Neural progenitor cell (in vitro differentiated cells): ENCODE results near the gene P4HA3. TPM values are rescaled to one million over a fixed set of nuclear protein-coding genes. Genes with fewer than 3 reads are reported as not detected.
A peak's percentile ranks its signal among the peaks of the same experiment; 100 is the strongest.

Source experiments
- DNase-seq: peaks from one replicate; pipeline ENCODE4 v3.0.0-alpha.2; 2016; ENCODE audit warnings: low spot score
- H2AFZ ChIP-seq: fragments of 200-600 bp; sonication (generic); replicated peaks from 2 replicates; pipeline ENCODE4 v1.6.1; 2016; ENCODE audit warnings: antibody characterized with exemption
- H3F3A ChIP-seq: fragments of 200-600 bp; sonication (generic); 2 replicates; pipeline ENCODE4 v1.6.1; 2016; ENCODE audit warnings: antibody characterized with exemption, low read depth
- H3K27ac ChIP-seq: fragments of 200-600 bp; sonication (generic); 2 replicates; pipeline ENCODE4 v1.5.1; 2016; ENCODE audit warnings: mild to moderate bottlenecking
- H3K27me3 ChIP-seq: fragments of 200-600 bp; sonication (generic); 2 replicates; pipeline ENCODE4 v1.6.1; 2016; ENCODE audit warnings: mild to moderate bottlenecking, moderate library complexity
- H3K36me3 ChIP-seq: fragments of 200-600 bp; sonication (generic); 2 replicates; pipeline ENCODE4 v1.5.1; 2016
- H3K4me1 ChIP-seq: fragments of 200-600 bp; sonication (generic); 2 replicates; pipeline ENCODE4 v1.6.1; 2016; ENCODE audit warnings: mixed run types
- H3K4me2 ChIP-seq: fragments of 200-600 bp; sonication (generic); 2 replicates; pipeline ENCODE4 v1.6.1; 2016
- H3K4me3 ChIP-seq: fragments of 200-600 bp; sonication (generic); 2 replicates; pipeline ENCODE4 v1.5.1; 2016
- H3K79me2 ChIP-seq: fragments of 200-600 bp; sonication (generic); 2 replicates; pipeline ENCODE4 v1.6.1; 2016; ENCODE audit warnings: low read depth
- H3K9ac ChIP-seq: fragments of 200-600 bp; sonication (generic); 2 replicates; pipeline ENCODE4 v1.6.1; 2016
- H3K9me3 ChIP-seq: fragments of 200-600 bp; sonication (generic); 2 replicates; pipeline ENCODE4 v1.5.1; 2016; ENCODE audit warnings: low read depth
- H4K20me1 ChIP-seq: fragments of 200-600 bp; sonication (generic); 2 replicates; pipeline ENCODE4 v1.6.1; 2016; ENCODE audit warnings: low read depth
- H3K27ac Mint-ChIP-seq: 3 replicates; pipeline ENCODE4 v1.8.0; 2021; ENCODE audit warnings: mixed read lengths
- H3K27me3 Mint-ChIP-seq: 2 replicates; pipeline ENCODE4 v1.8.0; 2022; ENCODE audit warnings: low read depth, mild to moderate bottlenecking, inconsistent platforms, moderate library complexity, mixed read lengths; ENCODE audit not compliant: insufficient read depth
- H3K36me3 Mint-ChIP-seq: 3 replicates; pipeline ENCODE4 v1.8.0; 2021; ENCODE audit warnings: mixed read lengths
- H3K4me1 Mint-ChIP-seq: 3 replicates; pipeline ENCODE4 v1.8.0; 2021; ENCODE audit warnings: mixed read lengths
- H3K4me3 Mint-ChIP-seq: 3 replicates; pipeline ENCODE4 v1.8.0; 2021; ENCODE audit warnings: mild to moderate bottlenecking, moderate library complexity, mixed read lengths
- H3K9me3 Mint-ChIP-seq: 3 replicates; pipeline ENCODE4 v1.8.0; 2020; ENCODE audit warnings: mixed read lengths
- CTCF ChIP-seq: fragments of 200-600 bp; sonication (generic); IDR thresholded peaks from 2 replicates; pipeline ENCODE4 v1.5.1; 2017; ENCODE audit warnings: antibody characterized with exemption, mild to moderate bottlenecking
- EZH2 ChIP-seq: fragments of 200-600 bp; sonication (generic); IDR thresholded peaks from 2 replicates; pipeline ENCODE4 v1.6.1; 2017; ENCODE audit warnings: antibody characterized with exemption, mild to moderate bottlenecking, moderate library complexity
- EZH2phosphoT487 ChIP-seq: fragments of 200-600 bp; sonication (generic); IDR thresholded peaks from 2 replicates; pipeline ENCODE4 v1.6.1; 2017; ENCODE audit warnings: antibody characterized with exemption
- total RNA-seq: library from RNA; depleted of rRNA; stranded (reverse); fragments of >200 nt; gene quantifications from 2 replicates; pipeline ENCODE4 v1.2.3, GENCODE V29; 2015; ENCODE audit warnings: low replicate concordance

Gene P4HA3
- total RNA-seq, 1 donor from 2014 or later, result not detected

GRCh38 chr11:74255741-74256375, 55.6 kb downstream of the P4HA3 start:
- Histone ChIP-seq H3K9ac (no peak overlapping the region), H3K27ac (no peak overlapping the region), H3F3A (no peaks in the 10 kb centered on the region), H3K36me3 (no peaks in the 10 kb centered on the region), H3K4me2 (no peak overlapping the region), H3K79me2 (no peaks in the 10 kb centered on the region), H3K4me3 (no peak overlapping the region), H3K9me3 (no peaks in the 10 kb centered on the region), H3K4me1 (no peaks in the 10 kb centered on the region), H4K20me1 (no peaks in the 10 kb centered on the region), H3K27me3 (no peaks in the 10 kb centered on the region), H2AFZ (no peak overlapping the region)
- no peak for TF ChIP-seq EZH2phosphoT487
- TF ChIP-seq CTCF, result peak; percentile 97
- no peak for TF ChIP-seq EZH2
- H3K36me3 Mint-ChIP-seq, result peaks cover 8% of the 10 kb centered on the region
- H3K27ac Mint-ChIP-seq, result no peak overlapping the region
- H3K4me1 Mint-ChIP-seq, result no peaks in the 10 kb centered on the region
- H3K27me3 Mint-ChIP-seq, result peaks cover 2% of the 10 kb centered on the region
- H3K9me3 Mint-ChIP-seq, result no peaks in the 10 kb centered on the region
- no peak overlapping the region for H3K4me3 Mint-ChIP-seq
- DNase-seq, result peak; percentile 66

GRCh38 chr11:74253361-74253760, 58.1 kb downstream of the P4HA3 start:
- no peaks in the 10 kb centered on the region for H3F3A ChIP-seq
- no peak overlapping the region for H3K9ac ChIP-seq
- H3K36me3 Mint-ChIP-seq, result peaks cover 20% of the 10 kb centered on the region
- H3K27me3 ChIP-seq, result no peaks in the 10 kb centered on the region
- H3K9me3 Mint-ChIP-seq, result no peaks in the 10 kb centered on the region
- H3K27ac ChIP-seq, result no peak overlapping the region
- H2AFZ ChIP-seq, result no peak overlapping the region
- no peaks in the 10 kb centered on the region for H3K27me3 Mint-ChIP-seq
- H3K27ac Mint-ChIP-seq, result no peak overlapping the region
- H3K4me3 ChIP-seq, result no peak overlapping the region
- H3K4me1 Mint-ChIP-seq, result no peaks in the 10 kb centered on the region
- H3K4me1 ChIP-seq, result no peaks in the 10 kb centered on the region
- no peaks in the 10 kb centered on the region for H3K79me2 ChIP-seq
- no peaks in the 10 kb centered on the region for H3K9me3 ChIP-seq
- TF ChIP-seq EZH2 (no peak), EZH2phosphoT487 (no peak), CTCF (no peak)
- H3K36me3 ChIP-seq, result no peaks in the 10 kb centered on the region
- no peak for DNase-seq
- H4K20me1 ChIP-seq, result no peaks in the 10 kb centered on the region
- H3K4me3 Mint-ChIP-seq, result no peak overlapping the region
- no peak overlapping the region for H3K4me2 ChIP-seq

GRCh38 chr11:74249496-74249895, 61.9 kb downstream of the P4HA3 start:
- Mint-ChIP-seq H3K27me3 (no peaks in the 10 kb centered on the region), H3K27ac (no peak overlapping the region), H3K36me3 (peaks cover 47% of the 10 kb centered on the region), H3K4me3 (no peak overlapping the region), H3K9me3 (no peaks in the 10 kb centered on the region), H3K4me1 (no peaks in the 10 kb centered on the region)
- H3K4me3 ChIP-seq, result no peak overlapping the region
- H4K20me1 ChIP-seq, result no peaks in the 10 kb centered on the region
- no peak overlapping the region for H3K4me2 ChIP-seq
- TF ChIP-seq EZH2phosphoT487, result no peak
- no peak for TF ChIP-seq EZH2
- no peak for TF ChIP-seq CTCF
- no peaks in the 10 kb centered on the region for H3K36me3 ChIP-seq
- no peak overlapping the region for H2AFZ ChIP-seq
- no peaks in the 10 kb centered on the region for H3F3A ChIP-seq
- no peaks in the 10 kb centered on the region for H3K4me1 ChIP-seq
- DNase-seq, result no peak
- H3K9me3 ChIP-seq, result no peaks in the 10 kb centered on the region
- no peaks in the 10 kb centered on the region for H3K79me2 ChIP-seq
- H3K27me3 ChIP-seq, result no peaks in the 10 kb centered on the region
- no peak overlapping the region for H3K27ac ChIP-seq
- no peak overlapping the region for H3K9ac ChIP-seq
